K562 (cell line): ENCODE data around the gene PRKAG2. TPM values are rescaled to one million over a fixed set of nuclear protein-coding genes. Genes with fewer than 3 reads are reported as not detected.

Source experiments
- BMI1 ChIP-seq: fragments of 150-350 bp; IDR thresholded peaks from 2 replicates; pipeline ENCODE4 v1.6.1; 2014; ENCODE audit warnings: low read length
- CHCHD3 ChIP-seq: fragments of 250-450 bp; sonication (Bioruptor Pico); IDR thresholded peaks from 2 replicates; pipeline ENCODE4 v2.1.2; 2022; ENCODE audit warnings: mild to moderate bottlenecking
- ETS2 ChIP-seq: IDR thresholded peaks from 2 replicates; pipeline ENCODE4 v1.6.1; 2016; ENCODE audit warnings: borderline replicate concordance, missing genetic modification characterization, mild to moderate bottlenecking, moderate library complexity, missing compliant biosample characterization; ENCODE audit not compliant: poor library complexity, severe bottlenecking
- FOSL1 ChIP-seq: fragments of 200-800 bp; sonication (Bioruptor generic); conservative IDR thresholded peaks from 2 replicates; pipeline ENCODE4 v1.6.1; 2016; ENCODE audit warnings: missing genetic modification characterization, missing compliant biosample characterization
- FOXJ3 ChIP-seq: sonication (generic); formaldehyde crosslinking; IDR thresholded peaks from 2 replicates; pipeline ENCODE4 v1.4.0; 2020; ENCODE audit warnings: mild to moderate bottlenecking, missing genetic modification reagents
- FOXP1 ChIP-seq: sonication (generic); formaldehyde crosslinking; IDR thresholded peaks from 2 replicates; pipeline ENCODE4 v1.8.0; 2022; ENCODE audit warnings: mild to moderate bottlenecking, missing genetic modification reagents
- GATA2 ChIP-seq: sonication (generic); formaldehyde crosslinking; IDR thresholded peaks from 2 replicates; pipeline ENCODE4 v1.4.0; 2020; ENCODE audit warnings: mild to moderate bottlenecking, missing genetic modification reagents
- MTA3 ChIP-seq: fragments of 450-650 bp; formaldehyde crosslinking; IDR thresholded peaks from 2 replicates; pipeline ENCODE4 v1.6.1; 2017; ENCODE audit warnings: mild to moderate bottlenecking, borderline replicate concordance
- PHB2 ChIP-seq: fragments of 450-650 bp; IDR thresholded peaks from 2 replicates; pipeline ENCODE4 v1.6.1; 2017; ENCODE audit warnings: low read depth
- SREBF1 ChIP-seq: fragments of 150-350 bp; IDR thresholded peaks from 2 replicates; pipeline ENCODE4 v1.6.1; 2014; ENCODE audit warnings: antibody characterized with exemption, low read depth, low read length, borderline replicate concordance
- SRF ChIP-seq, 2 experiments: fragments of 250-450, 450-650 bp in 1 of 2; sonication (Bioruptor Pico) in 1 of 2; sonication (generic) in 1 of 2; formaldehyde crosslinking; IDR thresholded peaks; 2 replicates each; pipeline versions ENCODE4 v1.5.0 to v1.5.1; 2020 to 2022; ENCODE audit warnings: mild to moderate bottlenecking in 1 of 2, missing genetic modification reagents in 1 of 2
- U2AF2 ChIP-seq: fragments of 200-400 bp; formaldehyde crosslinking; optimal IDR thresholded peaks from 2 replicates; pipeline ENCODE3; 2017; ENCODE audit warnings: low read depth, mild to moderate bottlenecking, low read length
- XRCC5 ChIP-seq: fragments of 200-400 bp; formaldehyde crosslinking; IDR thresholded peaks from 2 replicates; pipeline ENCODE4 v1.6.1; 2017; ENCODE audit warnings: low read depth, mild to moderate bottlenecking, low read length
- ZNF133 ChIP-seq: fragments of 250-450 bp; sonication (Bioruptor Pico); IDR thresholded peaks from 2 replicates; pipeline ENCODE4 v1.4.0; 2020; ENCODE audit warnings: mild to moderate bottlenecking
- ZNF232 ChIP-seq: sonication (generic); formaldehyde crosslinking; IDR thresholded peaks from 2 replicates; pipeline ENCODE4 v1.8.0; 2022; ENCODE audit warnings: mild to moderate bottlenecking, missing genetic modification reagents
- ZNF436 ChIP-seq: fragments of 250-450, 450-650 bp; sonication (Bioruptor Pico); formaldehyde crosslinking; IDR thresholded peaks from 2 replicates; pipeline ENCODE4 v1.7.0; 2020; ENCODE audit warnings: mild to moderate bottlenecking
- ZNF561 ChIP-seq: fragments of 450-650 bp; formaldehyde crosslinking; conservative IDR thresholded peaks from 2 replicates; pipeline ENCODE4 v1.4.0; 2020; ENCODE audit warnings: mild to moderate bottlenecking, moderate library complexity
- ZNF589 ChIP-seq: fragments of 200-800 bp; sonication (Bioruptor generic); IDR thresholded peaks from 2 replicates; pipeline ENCODE4 v1.6.1; 2016; ENCODE audit warnings: low read depth, missing genetic modification characterization, missing compliant biosample characterization
- ZNF79 ChIP-seq: fragments of 250-450 bp; sonication (Bioruptor Pico); IDR thresholded peaks from 2 replicates; pipeline ENCODE4 v1.4.0; 2020; ENCODE audit warnings: low read depth, mild to moderate bottlenecking, moderate library complexity
- polyA plus RNA-seq, 8 experiments: library from polyadenylated mRNA; depleted of rRNA in 4 of 8; stranded (reverse) in 5 of 8; unstranded in 3 of 8; fragments of >200 nt; fragmentation: Nextera tagmentation in 2 of 8; fragmentation: Illumina TruSeq in 1 of 8; extraction: Ambion mirVana in 2 of 8; extraction: Trizol in 1 of 8; gene quantifications; 2 replicates each; pipeline versions ENCODE4 v1.2.1 to v1.2.3, GENCODE V29; 2011 to 2014; ENCODE audit warnings: inconsistent platforms in 1 of 8, missing spikeins in 1 of 8
- total RNA-seq, 7 experiments: library from RNA; depleted of rRNA in 6 of 7; stranded (reverse); fragments of >200 nt in 6 of 7; fragmentation: Illumina TruSeq in 2 of 7; extraction: Trizol in 2 of 7; gene quantifications; 2 replicates each; pipeline versions ENCODE4 v1.2.1 to v1.2.3, GENCODE V29; 2011 to 2021; ENCODE audit warnings: low replicate concordance in 1 of 7
- TF ChIP-seq, protein P1 (sequence below), 3 experiments: IDR thresholded peaks in 2 of 3; conservative IDR thresholded peaks in 1 of 3; 2 replicates each; pipeline ENCODE4 v1.5.1; 2011 to 2012; ENCODE audit warnings: low read length in 3 of 3, mild to moderate bottlenecking in 3 of 3, control low read depth in 2 of 3, improper control_type of control experiment in 1 of 3, inconsistent platforms in 1 of 3, low read depth in 1 of 3, mixed read lengths in 1 of 3, moderate library complexity in 1 of 3; ENCODE audit not compliant: insufficient read depth in 2 of 3
- TF ChIP-seq, protein P2 (sequence below): fragments of 250-450 bp; sonication (Bioruptor Pico); IDR thresholded peaks from 2 replicates; pipeline ENCODE4 v1.4.0; 2020

Gene PRKAG2
- total and polyA plus RNA-seq, 9 of the 15 experiments (the other 6 are each of a cell fraction or from before 2014, with no cell fraction given), result 0.99 to 5.6 (median 3.3) TPM

DNA sequence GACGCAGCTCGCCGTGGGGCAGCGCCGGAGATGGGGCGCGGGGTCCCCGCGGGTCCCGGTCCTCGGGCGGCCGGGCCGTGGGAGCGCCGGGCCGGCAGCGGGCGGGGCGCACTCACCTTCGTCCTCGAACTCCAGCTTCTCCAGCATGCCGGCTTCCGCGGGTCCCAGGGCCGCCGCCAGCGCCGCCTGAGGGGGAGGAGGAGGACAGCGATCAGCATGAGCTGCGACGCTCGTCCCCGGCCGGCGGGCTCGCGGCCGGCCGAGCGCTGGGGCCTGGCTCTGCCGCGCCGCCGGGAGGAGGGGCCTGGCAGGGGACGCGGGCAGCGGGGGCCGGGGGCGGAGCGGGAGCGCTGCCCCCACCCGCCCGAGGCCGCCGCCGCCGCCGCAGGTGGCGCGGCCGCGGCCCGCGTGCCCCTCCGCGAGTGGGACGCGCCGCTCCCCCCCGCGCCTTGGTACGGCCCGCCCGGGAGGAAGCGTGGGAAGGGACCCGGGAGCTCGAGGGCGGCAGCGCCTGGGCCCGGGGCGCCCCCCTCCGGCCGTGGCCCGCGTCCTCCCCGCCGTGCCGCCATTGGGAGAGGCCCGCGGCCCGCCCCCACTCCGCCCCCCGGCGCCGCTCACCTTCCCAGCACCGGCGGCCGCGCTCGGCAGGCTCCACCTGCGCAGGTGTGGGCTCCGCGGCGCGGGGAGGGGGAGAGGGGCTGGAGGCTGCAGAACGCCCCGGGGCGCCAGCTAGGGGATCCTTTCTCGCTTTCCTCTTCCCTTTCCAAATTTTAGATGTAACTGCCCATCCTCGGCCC is 244.8 kb downstream of the PRKAG2 start (continued):
- TF ChIP-seq ETS2 (tag) (no peak), PHB2 (no peak), ZNF561 (no peak), FOXP1 (CRISPR knock-in tag) (no peak), MTA3 (no peak), FOSL1 (0 out of 2 replicates have a peak, but pooled peaks have one; percentile 12), FOXJ3 (CRISPR knock-in tag) (no peak), ZNF436 (CRISPR knock-in tag) (no peak), BMI1 (no peak), XRCC5 (no peak), SREBF1 (no peak), ZNF133 (CRISPR knock-in tag) (no peak), ZNF232 (no peak), SRF (CRISPR knock-in tag; IDR thresholded peaks at IDR 0.05) (no peak), GATA2 (CRISPR knock-in tag) (no peak), ZNF589 (CRISPR knock-in tag) (peak; percentile 53; the same call in 1 of the 2 replicates), ZNF79 (CRISPR knock-in tag) (no peak), U2AF2 (no peak), CHCHD3 (CRISPR knock-in tag) (no peak)
- TF ChIP-seq, protein P1, sequence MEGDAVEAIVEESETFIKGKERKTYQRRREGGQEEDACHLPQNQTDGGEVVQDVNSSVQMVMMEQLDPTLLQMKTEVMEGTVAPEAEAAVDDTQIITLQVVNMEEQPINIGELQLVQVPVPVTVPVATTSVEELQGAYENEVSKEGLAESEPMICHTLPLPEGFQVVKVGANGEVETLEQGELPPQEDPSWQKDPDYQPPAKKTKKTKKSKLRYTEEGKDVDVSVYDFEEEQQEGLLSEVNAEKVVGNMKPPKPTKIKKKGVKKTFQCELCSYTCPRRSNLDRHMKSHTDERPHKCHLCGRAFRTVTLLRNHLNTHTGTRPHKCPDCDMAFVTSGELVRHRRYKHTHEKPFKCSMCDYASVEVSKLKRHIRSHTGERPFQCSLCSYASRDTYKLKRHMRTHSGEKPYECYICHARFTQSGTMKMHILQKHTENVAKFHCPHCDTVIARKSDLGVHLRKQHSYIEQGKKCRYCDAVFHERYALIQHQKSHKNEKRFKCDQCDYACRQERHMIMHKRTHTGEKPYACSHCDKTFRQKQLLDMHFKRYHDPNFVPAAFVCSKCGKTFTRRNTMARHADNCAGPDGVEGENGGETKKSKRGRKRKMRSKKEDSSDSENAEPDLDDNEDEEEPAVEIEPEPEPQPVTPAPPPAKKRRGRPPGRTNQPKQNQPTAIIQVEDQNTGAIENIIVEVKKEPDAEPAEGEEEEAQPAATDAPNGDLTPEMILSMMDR (IDR thresholded peaks at IDR 0.05 in 2 of 3, conservative IDR thresholded peaks at IDR 0.05 in 1 of 3; ENCODE audit: insufficient read depth in 2 of 3, low read depth in 1 of 3, low read length in 3 of 3), result peak; percentile 13 to 74 (median 58); a peak in 4 of 6 replicates
- TF ChIP-seq, protein P2, sequence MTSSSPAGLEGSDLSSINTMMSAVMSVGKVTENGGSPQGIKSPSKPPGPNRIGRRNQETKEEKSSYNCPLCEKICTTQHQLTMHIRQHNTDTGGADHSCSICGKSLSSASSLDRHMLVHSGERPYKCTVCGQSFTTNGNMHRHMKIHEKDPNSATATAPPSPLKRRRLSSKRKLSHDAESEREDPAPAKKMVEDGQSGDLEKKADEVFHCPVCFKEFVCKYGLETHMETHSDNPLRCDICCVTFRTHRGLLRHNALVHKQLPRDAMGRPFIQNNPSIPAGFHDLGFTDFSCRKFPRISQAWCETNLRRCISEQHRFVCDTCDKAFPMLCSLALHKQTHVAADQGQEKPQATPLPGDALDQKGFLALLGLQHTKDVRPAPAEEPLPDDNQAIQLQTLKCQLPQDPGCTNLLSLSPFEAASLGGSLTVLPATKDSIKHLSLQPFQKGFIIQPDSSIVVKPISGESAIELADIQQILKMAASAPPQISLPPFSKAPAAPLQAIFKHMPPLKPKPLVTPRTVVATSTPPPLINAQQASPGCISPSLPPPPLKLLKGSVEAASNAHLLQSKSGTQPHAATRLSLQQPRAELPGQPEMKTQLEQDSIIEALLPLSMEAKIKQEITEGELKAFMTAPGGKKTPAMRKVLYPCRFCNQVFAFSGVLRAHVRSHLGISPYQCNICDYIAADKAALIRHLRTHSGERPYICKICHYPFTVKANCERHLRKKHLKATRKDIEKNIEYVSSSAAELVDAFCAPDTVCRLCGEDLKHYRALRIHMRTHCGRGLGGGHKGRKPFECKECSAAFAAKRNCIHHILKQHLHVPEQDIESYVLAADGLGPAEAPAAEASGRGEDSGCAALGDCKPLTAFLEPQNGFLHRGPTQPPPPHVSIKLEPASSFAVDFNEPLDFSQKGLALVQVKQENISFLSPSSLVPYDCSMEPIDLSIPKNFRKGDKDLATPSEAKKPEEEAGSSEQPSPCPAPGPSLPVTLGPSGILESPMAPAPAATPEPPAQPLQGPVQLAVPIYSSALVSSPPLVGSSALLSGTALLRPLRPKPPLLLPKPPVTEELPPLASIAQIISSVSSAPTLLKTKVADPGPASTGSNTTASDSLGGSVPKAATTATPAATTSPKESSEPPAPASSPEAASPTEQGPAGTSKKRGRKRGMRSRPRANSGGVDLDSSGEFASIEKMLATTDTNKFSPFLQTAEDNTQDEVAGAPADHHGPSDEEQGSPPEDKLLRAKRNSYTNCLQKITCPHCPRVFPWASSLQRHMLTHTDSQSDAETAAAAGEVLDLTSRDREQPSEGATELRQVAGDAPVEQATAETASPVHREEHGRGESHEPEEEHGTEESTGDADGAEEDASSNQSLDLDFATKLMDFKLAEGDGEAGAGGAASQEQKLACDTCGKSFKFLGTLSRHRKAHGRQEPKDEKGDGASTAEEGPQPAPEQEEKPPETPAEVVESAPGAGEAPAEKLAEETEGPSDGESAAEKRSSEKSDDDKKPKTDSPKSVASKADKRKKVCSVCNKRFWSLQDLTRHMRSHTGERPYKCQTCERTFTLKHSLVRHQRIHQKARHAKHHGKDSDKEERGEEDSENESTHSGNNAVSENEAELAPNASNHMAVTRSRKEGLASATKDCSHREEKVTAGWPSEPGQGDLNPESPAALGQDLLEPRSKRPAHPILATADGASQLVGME (CRISPR knock-in tag), result no peak
